Activated B cell treated with CpG ODN at 0.5 μM for 24 hours (primary cell): Measurements from ENCODE around the gene SLC39A9. TPM values are rescaled to one million over a fixed set of nuclear protein-coding genes. Genes with fewer than 3 reads are reported as not detected.

Experiments used
- ATAC-seq: fragments of 200-7000 bp; cut with Tn5 transposase; one replicate; pipeline ENCODE4 v1.10.0; 2021; ENCODE audit warnings: low read depth, mild to moderate bottlenecking, moderate library complexity
- CTCF ChIA-PET: fragments of 350-600 bp; sonication (Branson Sonifier 250); formaldehyde crosslinking; loops from one replicate; lab custom pipeline; 2021; ENCODE audit warnings: antibody characterized with exemption; lab: Charles Lee
- POLR2A ChIA-PET: fragments of 350-600 bp; sonication (Branson Sonifier 250); formaldehyde crosslinking; loops from one replicate; lab custom pipeline; 2021; ENCODE audit warnings: antibody characterized with exemption; lab: Charles Lee
- DNase-seq: peaks from one replicate; pipeline ENCODE4 v3.0.0; 2022
- H3K27ac Mint-ChIP-seq: one replicate; pipeline ENCODE4 v1.8.0; 2020; ENCODE audit warnings: mixed read lengths
- H3K27me3 Mint-ChIP-seq: one replicate; pipeline ENCODE4 v1.8.0; 2021; ENCODE audit warnings: mixed read lengths
- H3K36me3 Mint-ChIP-seq: one replicate; pipeline ENCODE4 v1.8.0; 2021; ENCODE audit warnings: low read depth, mixed read lengths
- H3K4me1 Mint-ChIP-seq: one replicate; pipeline ENCODE4 v1.8.0; 2021; ENCODE audit warnings: mixed read lengths
- H3K4me3 Mint-ChIP-seq: one replicate; pipeline ENCODE4 v1.8.0; 2020; ENCODE audit warnings: mild to moderate bottlenecking, mixed read lengths
- H3K9me3 Mint-ChIP-seq: one replicate; pipeline ENCODE4 v1.8.0; 2020; ENCODE audit warnings: mixed read lengths
- intact Hi-C: fragments of 100-400 bp; cut with micrococcal nuclease; formaldehyde crosslinking; loops from one replicate; pipeline ENCODE4 v1.15.1; 2024
- total RNA-seq: library from RNA; stranded (reverse); gene quantifications from 2 replicates; pipeline ENCODE4 v1.2.3, GENCODE V29; 2022
- TF ChIP-seq, protein P1 (sequence below): fragments of 200-600 bp; IDR thresholded peaks from one replicate; pipeline ENCODE4 v1.8.0; 2022; ENCODE audit warnings: antibody characterized with exemption, mild to moderate bottlenecking

The SLC39A9 gene, protein sequence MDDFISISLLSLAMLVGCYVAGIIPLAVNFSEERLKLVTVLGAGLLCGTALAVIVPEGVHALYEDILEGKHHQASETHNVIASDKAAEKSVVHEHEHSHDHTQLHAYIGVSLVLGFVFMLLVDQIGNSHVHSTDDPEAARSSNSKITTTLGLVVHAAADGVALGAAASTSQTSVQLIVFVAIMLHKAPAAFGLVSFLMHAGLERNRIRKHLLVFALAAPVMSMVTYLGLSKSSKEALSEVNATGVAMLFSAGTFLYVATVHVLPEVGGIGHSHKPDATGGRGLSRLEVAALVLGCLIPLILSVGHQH
- 46.4 and 54.5 TPM in 2 replicates for total RNA-seq

DNA sequence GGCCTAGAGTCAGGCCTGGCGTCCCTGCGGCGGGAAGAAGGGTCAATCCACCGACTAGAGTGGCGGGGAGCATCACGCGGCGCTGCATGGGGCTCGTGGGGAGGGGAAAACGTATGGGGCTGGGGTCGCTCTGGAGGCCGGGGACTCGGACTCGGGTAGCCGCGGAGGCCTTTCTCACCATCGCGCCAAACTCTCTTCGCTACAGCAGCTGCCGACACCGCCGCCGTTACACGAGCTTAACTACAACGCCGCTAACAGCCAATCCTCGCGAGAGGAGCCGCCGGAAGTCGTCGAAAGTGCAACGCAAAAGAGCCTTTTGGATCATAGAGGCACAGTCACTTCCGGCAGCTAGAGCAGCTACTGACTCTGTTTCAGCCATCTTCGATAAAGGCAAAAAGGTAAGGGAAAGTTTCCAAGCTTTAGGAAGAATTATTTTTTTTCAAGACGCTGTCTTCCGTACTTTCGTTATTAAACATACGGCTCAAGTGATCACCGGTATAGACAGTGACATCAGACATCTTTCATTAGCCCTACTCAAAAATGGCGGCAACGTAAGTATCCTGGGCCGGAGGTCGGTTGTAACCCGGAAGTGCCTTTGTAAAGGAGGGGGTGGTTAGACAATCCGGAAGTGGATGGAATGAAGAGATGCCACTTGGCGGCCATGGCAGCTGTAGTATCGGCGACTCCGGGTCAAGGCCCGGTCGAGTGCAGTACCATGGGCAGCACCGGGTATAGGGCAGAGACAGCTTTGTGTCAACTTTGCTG lies at the start of gene SLC39A9, which contains the start of gene ERH:
Gene SLC39A9, plus strand, starts transcription at position 640 of the 765 bp plus-strand sequence. CDS start 678 bp downstream, outside the sequence.
Gene ERH, minus strand, starts transcription at position 247 of the 765 bp plus-strand sequence. Its CDS starts 66 bp downstream, at position 181.
- intact Hi-C loops = loop anchor here (1.0 to 5.0 kb wide), 11 partner anchors 31 to 1577 kb away; partner anchors contain the start of genes COX16, DCAF5, EXD2 and SRSF5
- DNase-seq (peak; percentile 83), ATAC-seq (peak; percentile 85)
- Mint-ChIP-seq H3K4me1 (peaks cover 64% of the 10 kb centered on the region), H3K27ac (peak within 1 kb of the TSS; percentile 96), H3K4me3 (peak within 1 kb of the TSS; percentile 89), H3K36me3 (peaks cover 56% of the 10 kb centered on the region), H3K9me3 (no peaks in the 10 kb centered on the region), H3K27me3 (no peaks in the 10 kb centered on the region)
- POLR2A ChIA-PET = interaction anchor here (0.5 to 2.8 kb wide), 27 partner anchors 10 to 1703 kb away, joined by 3 to 30 read pairs (median 5); partner anchors contain the start of genes DCAF5, EXD2, RDH11 and SRSF5
- TF ChIP-seq, protein P1, sequence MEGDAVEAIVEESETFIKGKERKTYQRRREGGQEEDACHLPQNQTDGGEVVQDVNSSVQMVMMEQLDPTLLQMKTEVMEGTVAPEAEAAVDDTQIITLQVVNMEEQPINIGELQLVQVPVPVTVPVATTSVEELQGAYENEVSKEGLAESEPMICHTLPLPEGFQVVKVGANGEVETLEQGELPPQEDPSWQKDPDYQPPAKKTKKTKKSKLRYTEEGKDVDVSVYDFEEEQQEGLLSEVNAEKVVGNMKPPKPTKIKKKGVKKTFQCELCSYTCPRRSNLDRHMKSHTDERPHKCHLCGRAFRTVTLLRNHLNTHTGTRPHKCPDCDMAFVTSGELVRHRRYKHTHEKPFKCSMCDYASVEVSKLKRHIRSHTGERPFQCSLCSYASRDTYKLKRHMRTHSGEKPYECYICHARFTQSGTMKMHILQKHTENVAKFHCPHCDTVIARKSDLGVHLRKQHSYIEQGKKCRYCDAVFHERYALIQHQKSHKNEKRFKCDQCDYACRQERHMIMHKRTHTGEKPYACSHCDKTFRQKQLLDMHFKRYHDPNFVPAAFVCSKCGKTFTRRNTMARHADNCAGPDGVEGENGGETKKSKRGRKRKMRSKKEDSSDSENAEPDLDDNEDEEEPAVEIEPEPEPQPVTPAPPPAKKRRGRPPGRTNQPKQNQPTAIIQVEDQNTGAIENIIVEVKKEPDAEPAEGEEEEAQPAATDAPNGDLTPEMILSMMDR = no peak
- CTCF ChIA-PET = interaction anchor here (1.4 to 2.1 kb wide), 2 partner anchors 43 to 61 kb away, joined by 3 to 19 read pairs; no protein-coding TSS in a partner anchor

DNA sequence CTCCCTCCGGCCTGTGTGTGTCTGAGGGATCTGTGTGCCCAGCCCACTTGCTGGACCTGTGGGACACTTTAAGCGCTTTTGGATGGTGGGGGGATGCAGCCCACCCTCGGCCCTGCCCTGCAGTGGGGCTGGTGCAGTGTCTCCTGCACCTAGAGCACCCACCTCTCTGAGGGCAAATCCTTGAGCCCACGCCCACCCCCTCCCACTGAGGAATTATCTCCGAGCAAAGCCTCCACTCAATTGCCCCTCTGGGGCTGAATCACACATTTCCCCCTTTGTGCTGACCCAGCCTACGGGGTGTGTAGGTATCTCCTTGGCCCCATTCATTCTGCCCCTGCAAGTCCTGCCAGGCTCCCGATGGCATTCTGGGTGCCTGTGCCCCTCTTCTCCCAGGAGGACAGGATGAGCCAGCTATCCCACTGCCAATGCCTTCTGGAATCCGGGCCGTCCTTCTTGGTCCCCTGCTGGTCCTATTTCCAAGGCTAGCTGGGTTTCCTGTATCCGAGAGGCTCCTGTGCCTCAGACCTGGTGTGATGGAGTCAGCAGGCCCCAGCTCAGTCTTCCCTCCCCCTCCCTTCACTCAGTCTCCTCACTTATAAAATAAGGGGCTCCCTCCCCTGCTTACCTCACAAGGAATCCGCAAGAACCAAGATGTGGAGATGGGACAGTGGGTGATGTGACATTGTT lies 49.3 kb upstream of the SLC39A9 start:
- intact Hi-C loops = no loop called here
- no peaks in the 10 kb centered on the region for H3K27me3 Mint-ChIP-seq

DNA sequence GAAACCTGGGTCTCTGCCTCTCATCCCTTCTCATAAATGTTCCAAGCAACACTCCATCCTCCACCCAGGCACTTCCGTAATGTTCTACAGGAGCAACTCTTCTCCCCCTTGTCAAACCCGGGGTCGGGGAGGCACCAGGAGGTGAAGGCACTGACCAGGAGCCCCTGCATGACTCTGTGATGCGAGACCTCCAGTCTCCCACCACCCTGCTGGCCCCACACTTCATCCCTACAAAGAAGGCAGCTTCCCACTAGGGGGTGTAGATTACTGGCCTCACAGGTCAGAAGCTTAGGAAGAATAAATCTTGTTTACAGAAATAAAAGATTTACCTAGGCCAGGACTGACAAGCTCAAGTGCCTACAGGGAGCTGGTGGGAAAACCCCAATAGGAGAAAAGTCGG lies 47.6 kb upstream of the SLC39A9 start:
- Mint-ChIP-seq H3K36me3 (no peaks in the 10 kb centered on the region), H3K9me3 (no peaks in the 10 kb centered on the region), H3K27ac (no peak overlapping the region), H3K27me3 (no peaks in the 10 kb centered on the region), H3K4me1 (peaks cover 40% of the 10 kb centered on the region), H3K4me3 (no peak overlapping the region)
- no peak for DNase-seq
- POLR2A ChIA-PET = interaction anchor here (0.6 to 1.4 kb wide), 3 partner anchors 9 to 1076 kb away, joined by 4 to 5 read pairs (median 4); partner anchors contain the start of genes ERH and SLC39A9
- CTCF ChIA-PET = no interaction called here
- intact Hi-C loops = loop anchor here (5.0 kb wide), 2 partner anchors 89 to 199 kb away; partner anchors contain the start of genes DCAF5 and GALNT16
- TF ChIP-seq, protein P1 = no peak
- ATAC-seq = no peak

More for the DNA sequence above, 49.3 kb upstream of the SLC39A9 start:
- Mint-ChIP-seq H3K27ac (no peak overlapping the region), H3K4me3 (no peak overlapping the region), H3K4me1 (peaks cover 25% of the 10 kb centered on the region), H3K9me3 (no peaks in the 10 kb centered on the region), H3K36me3 (no peaks in the 10 kb centered on the region)
- TF ChIP-seq, protein P1 = no peak
- CTCF ChIA-PET = no interaction called here
- POLR2A ChIA-PET = no interaction called here
- no peak for DNase-seq
- no peak for ATAC-seq

DNA sequence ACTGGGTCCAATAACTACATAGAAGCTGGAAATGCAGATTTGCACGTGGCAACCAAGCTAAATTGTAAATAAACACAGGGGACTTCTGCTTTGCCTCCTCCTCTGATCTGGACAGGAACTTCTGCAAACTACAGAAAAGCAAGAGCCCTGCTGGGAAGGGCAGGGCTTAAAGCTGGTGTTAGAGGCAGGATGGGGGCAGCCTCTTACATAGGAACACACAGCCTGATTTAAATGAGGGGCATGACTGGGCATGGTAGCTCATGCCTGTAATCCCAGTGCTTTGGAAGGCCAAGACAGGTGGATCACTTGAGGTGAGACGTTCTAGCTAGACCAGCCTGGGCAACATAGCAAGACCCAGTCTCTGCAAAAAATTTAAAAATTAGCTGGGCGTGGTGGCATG lies 47.1 kb upstream of the SLC39A9 start:
- CTCF ChIA-PET = no interaction called here
- Mint-ChIP-seq H3K4me1 (peaks cover 42% of the 10 kb centered on the region), H3K36me3 (no peaks in the 10 kb centered on the region), H3K9me3 (no peaks in the 10 kb centered on the region), H3K4me3 (no peak overlapping the region), H3K27ac (no peak overlapping the region), H3K27me3 (no peaks in the 10 kb centered on the region)
- ATAC-seq (no peak), DNase-seq (no peak)
- POLR2A ChIA-PET = interaction anchor here (0.6 to 1.4 kb wide), 3 partner anchors 9 to 1076 kb away, joined by 4 to 5 read pairs (median 4); partner anchors contain the start of genes ERH and SLC39A9
- intact Hi-C loops = loop anchor here (5.0 kb wide), 2 partner anchors 89 to 199 kb away; partner anchors contain the start of genes DCAF5 and GALNT16
- TF ChIP-seq, protein P1 = no peak
